HepG2 (cell line): ENCODE data around the gene PGAP3. TPM values are rescaled to one million over a fixed set of nuclear protein-coding genes. Genes with fewer than 3 reads are reported as not detected.

Experiments used
- ARID2 ChIP-seq: sonication (generic); formaldehyde crosslinking; IDR thresholded peaks from 2 replicates; pipeline ENCODE4 v1.8.1; 2022; ENCODE audit warnings: mild to moderate bottlenecking, missing genetic modification reagents, borderline replicate concordance
- CSRNP2 ChIP-seq: sonication (generic); formaldehyde crosslinking; conservative IDR thresholded peaks from 2 replicates; pipeline ENCODE4 v1.8.0; 2022; ENCODE audit warnings: low read depth, missing genetic modification reagents
- HMGA1 ChIP-seq: sonication (generic); formaldehyde crosslinking; conservative IDR thresholded peaks from 2 replicates; pipeline ENCODE4 v1.4.0; 2020; ENCODE audit warnings: missing genetic modification reagents
- JUND ChIP-seq: sonication (generic); formaldehyde crosslinking; IDR thresholded peaks from 2 replicates; pipeline ENCODE4 v1.8.0; 2022; ENCODE audit warnings: mild to moderate bottlenecking, missing genetic modification reagents
- PHF21A ChIP-seq: sonication (generic); formaldehyde crosslinking; IDR thresholded peaks from 2 replicates; pipeline ENCODE4 v1.5.0; 2020; ENCODE audit warnings: mild to moderate bottlenecking, missing genetic modification reagents
- PLRG1 ChIP-seq: fragments of 450-650 bp; conservative IDR thresholded peaks from 2 replicates; pipeline ENCODE4 v1.6.1; 2016
- REPIN1 ChIP-seq: sonication (generic); formaldehyde crosslinking; IDR thresholded peaks from 2 replicates; pipeline ENCODE4 v1.8.0; 2022; ENCODE audit warnings: missing genetic modification reagents, low read depth, mild to moderate bottlenecking, borderline replicate concordance
- SIN3A ChIP-seq: IDR thresholded peaks from 2 replicates; pipeline ENCODE4 v1.6.1; 2011; ENCODE audit warnings: low read depth, mild to moderate bottlenecking, control low read depth, low read length, borderline replicate concordance
- SRSF1 ChIP-seq: fragments of 200-400 bp; formaldehyde crosslinking; optimal IDR thresholded peaks from 2 replicates; pipeline ENCODE3; 2017; ENCODE audit warnings: mild to moderate bottlenecking, low read depth, low read length, moderate library complexity
- ZBTB14 ChIP-seq: sonication (generic); formaldehyde crosslinking; IDR thresholded peaks from 2 replicates; pipeline ENCODE4 v1.4.0; 2020; ENCODE audit warnings: missing genetic modification reagents
- ZBTB2 ChIP-seq: sonication (generic); formaldehyde crosslinking; IDR thresholded peaks from 2 replicates; pipeline ENCODE4 v1.8.0; 2022; ENCODE audit warnings: low read depth, missing genetic modification reagents
- ZFP37 ChIP-seq: sonication (generic); formaldehyde crosslinking; IDR thresholded peaks from 2 replicates; pipeline ENCODE4 v1.4.0; 2020; ENCODE audit warnings: missing genetic modification reagents, borderline replicate concordance
- ZFP41 ChIP-seq: sonication (generic); formaldehyde crosslinking; IDR thresholded peaks from 2 replicates; pipeline ENCODE4 v1.4.0; 2020; ENCODE audit warnings: mild to moderate bottlenecking, missing genetic modification reagents, borderline replicate concordance
- ZNF142 ChIP-seq: sonication (generic); formaldehyde crosslinking; IDR thresholded peaks from 2 replicates; pipeline ENCODE4 v1.4.0; 2020; ENCODE audit warnings: missing genetic modification reagents
- ZNF24 ChIP-seq: fragments of 450-650 bp; IDR thresholded peaks from 2 replicates; pipeline ENCODE4 v1.6.1; 2017; ENCODE audit warnings: antibody characterized with exemption, mild to moderate bottlenecking
- ZNF30 ChIP-seq: sonication (generic); formaldehyde crosslinking; IDR thresholded peaks from 2 replicates; pipeline ENCODE4 v1.5.0; 2020; ENCODE audit warnings: mild to moderate bottlenecking, missing genetic modification reagents
- ZNF605 ChIP-seq: sonication (generic); formaldehyde crosslinking; IDR thresholded peaks from 2 replicates; pipeline ENCODE4 v1.8.0; 2022; ENCODE audit warnings: mild to moderate bottlenecking, missing genetic modification reagents
- ZNF619 ChIP-seq: sonication (generic); formaldehyde crosslinking; IDR thresholded peaks from 2 replicates; pipeline ENCODE4 v1.4.0; 2020; ENCODE audit warnings: mild to moderate bottlenecking, missing genetic modification reagents
- ZNF629 ChIP-seq: sonication (generic); formaldehyde crosslinking; conservative IDR thresholded peaks from 2 replicates; pipeline ENCODE4 v1.5.0; 2020; ENCODE audit warnings: missing genetic modification reagents
- polyA plus RNA-seq, 8 experiments: library from polyadenylated mRNA; depleted of rRNA in 3 of 8; stranded (reverse) in 7 of 8; unstranded in 1 of 8; fragments of >200 nt; fragmentation: Illumina TruSeq in 4 of 8; extraction: Trizol in 4 of 8; gene quantifications; 2 replicates each; pipeline versions ENCODE4 v1.2.1 to v1.2.3, GENCODE V29; 2011 to 2016; ENCODE audit warnings: low read depth in 4 of 8, missing spikeins in 1 of 8, mixed read lengths in 1 of 8; ENCODE audit not compliant: insufficient read depth in 1 of 8
- total RNA-seq, 5 experiments: library from RNA; depleted of rRNA; stranded (reverse); fragments of >200 nt; fragmentation: Illumina TruSeq; extraction: Trizol; gene quantifications; 2 replicates each; pipeline ENCODE4 v1.2.3, GENCODE V29; 2016; ENCODE audit warnings: low read depth in 1 of 5

PGAP3 gene
- total and polyA plus RNA-seq, 2 of the 13 experiments (the other 11 are each of a cell fraction or from before 2014, with no cell fraction given), result 11.9 to 14.6 TPM

GRCh38 chr17:39671651-39672521 is 16.0 kb downstream of the PGAP3 start (continued):
- TF ChIP-seq ZBTB14, result no peak
- TF ChIP-seq ZBTB2 (CRISPR knock-in tag), result no peak
- no peak for TF ChIP-seq ZFP37 (CRISPR knock-in tag)
- TF ChIP-seq ZNF619, result peak; percentile 91; the same call in 1 of the 2 replicates
- TF ChIP-seq ZNF605 (CRISPR knock-in tag), result no peak
- TF ChIP-seq ZFP41 (CRISPR knock-in tag), result 0 out of 2 replicates have a peak, but pooled peaks have one; percentile 54
- no peak for TF ChIP-seq ARID2
- TF ChIP-seq ZNF24, result no peak
- TF ChIP-seq SIN3A, result no peak
- TF ChIP-seq CSRNP2 (CRISPR knock-in tag), result no peak
- TF ChIP-seq PHF21A (CRISPR knock-in tag), result no peak
- TF ChIP-seq REPIN1, result peak; percentile 29; the same call in 1 of the 2 replicates
- TF ChIP-seq JUND, result no peak
- TF ChIP-seq PLRG1, result no peak
- 0 out of 2 replicates have a peak, but pooled peaks have one; percentile 32 for TF ChIP-seq ZNF142
- no peak for TF ChIP-seq ZNF629 (CRISPR knock-in tag)
- 0 out of 2 replicates have a peak, but pooled peaks have one; percentile 27 for TF ChIP-seq ZNF30 (CRISPR knock-in tag)
- TF ChIP-seq SRSF1, result peak; percentile 46
- no peak for TF ChIP-seq HMGA1 (CRISPR knock-in tag)
